NAMALWA (cell line): ENCODE data around the gene LRRTM4.
"Not testable (repeated sequence)": the region's sequence is repeated elsewhere in the genome, so short reads cannot be mapped to it uniquely, and the experiment has no call there.

ENCODE experiments used
- DNase-seq: peaks from one replicate; pipeline ENCODE4 v3.0.0-alpha.2; 2015; ENCODE audit warnings: low spot score

The LRRTM4 gene

DNA sequence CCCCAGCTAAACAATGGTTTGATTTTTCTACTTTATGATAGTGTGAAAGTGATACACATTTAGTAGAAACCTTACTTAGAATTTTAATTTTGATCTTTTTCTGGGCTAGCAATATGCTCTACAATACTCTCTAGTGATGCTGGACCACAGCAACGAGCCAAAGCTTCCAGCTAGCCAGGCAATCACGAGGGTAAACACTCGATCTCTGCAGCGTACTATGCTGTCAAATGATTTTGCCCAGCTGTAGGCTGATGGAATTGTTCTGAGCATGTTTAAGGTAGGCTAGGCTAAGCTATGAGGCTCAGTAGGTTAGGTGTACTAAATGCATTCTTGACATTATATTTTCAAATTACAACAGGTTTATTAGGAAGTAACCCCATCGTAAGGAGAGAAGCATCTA is 207.5 kb downstream of the LRRTM4 start:
- no peak for DNase-seq

DNA sequence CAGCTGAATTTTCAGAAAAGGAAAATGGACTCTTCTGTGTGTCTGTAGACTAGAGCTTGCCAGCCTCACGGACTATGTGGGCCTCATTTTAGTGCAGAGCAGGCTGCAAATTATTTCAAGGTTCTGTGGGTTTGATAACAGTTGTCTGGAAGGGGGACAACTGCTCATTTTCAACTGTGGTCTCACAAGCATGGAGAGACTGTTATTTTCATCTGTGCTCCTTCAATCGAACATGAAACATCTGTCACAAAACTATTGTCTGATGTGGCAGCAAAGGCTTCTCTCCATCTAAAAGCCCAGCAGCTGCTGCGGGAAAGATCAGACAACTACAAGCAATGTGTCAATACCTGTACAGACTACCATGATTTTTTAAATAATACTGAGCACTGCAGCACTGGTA is 211.8 kb downstream of the LRRTM4 start:
- no peak for DNase-seq

GRCh38 chr2:77309725-77310124 is 212.5 kb downstream of the LRRTM4 start:
- DNase-seq = no peak

DNA sequence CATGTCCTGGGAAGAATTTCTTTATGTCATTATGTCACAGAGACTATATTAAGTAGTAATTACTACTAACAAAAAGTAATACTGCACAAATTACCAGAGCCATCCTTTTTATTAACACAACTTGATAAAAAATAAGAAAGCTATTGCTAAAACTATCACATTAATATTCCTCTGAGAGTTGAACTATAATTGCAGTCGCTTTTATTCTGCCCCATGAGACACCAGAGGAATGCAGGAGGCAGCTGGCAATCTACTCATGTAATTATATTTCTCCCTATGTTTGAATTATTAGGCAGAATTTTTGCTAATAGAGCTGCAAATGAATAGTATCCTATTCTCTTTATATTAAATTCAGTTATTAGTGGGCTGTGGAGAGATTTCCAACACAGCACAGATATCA is 220.7 kb downstream of the LRRTM4 start:
- DNase-seq = no peak

DNA sequence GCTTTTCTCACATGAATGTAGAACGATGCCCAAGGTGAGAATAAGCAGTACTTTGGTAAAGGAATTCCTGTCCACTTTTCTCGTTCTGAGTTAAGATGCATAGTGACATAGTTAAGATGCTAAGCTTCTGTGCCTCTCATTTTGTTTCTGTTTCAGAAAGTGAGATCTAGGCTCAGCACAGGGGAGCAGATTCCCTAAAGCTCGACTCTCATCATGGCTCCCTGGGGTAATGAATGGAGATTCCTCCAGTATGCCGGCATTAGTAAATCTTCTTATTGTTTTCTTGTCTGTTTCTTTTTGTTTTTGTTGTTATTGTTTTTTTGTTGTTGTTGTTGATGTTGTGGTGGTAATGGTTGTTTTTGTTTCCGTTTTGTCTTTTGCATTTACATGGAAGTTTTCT is 225.4 kb downstream of the LRRTM4 start:
- no peak for DNase-seq

- no peak for DNase-seq
Measured at GRCh38 chr2:77294474-77294873, 227.7 kb downstream of the LRRTM4 start.

DNA sequence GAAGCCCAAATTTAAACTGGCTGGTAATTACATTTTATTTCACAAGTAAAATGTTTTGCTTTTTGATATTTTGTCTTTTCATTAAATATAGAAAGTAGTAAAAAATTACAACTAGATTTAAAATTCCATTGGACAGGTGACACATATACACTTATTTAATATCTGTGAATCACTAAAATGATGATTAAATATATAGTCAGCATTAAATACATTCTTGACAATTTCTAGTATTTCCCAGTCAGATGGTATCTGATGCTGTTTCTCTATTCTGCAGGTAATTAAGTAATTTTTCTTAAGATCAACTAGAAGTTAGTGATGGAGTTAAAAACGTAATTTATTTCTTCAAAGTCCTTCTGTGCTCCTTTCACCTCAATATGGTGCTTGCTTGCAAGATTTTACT is 237.8 kb downstream of the LRRTM4 start:
- no peak for DNase-seq

DNA sequence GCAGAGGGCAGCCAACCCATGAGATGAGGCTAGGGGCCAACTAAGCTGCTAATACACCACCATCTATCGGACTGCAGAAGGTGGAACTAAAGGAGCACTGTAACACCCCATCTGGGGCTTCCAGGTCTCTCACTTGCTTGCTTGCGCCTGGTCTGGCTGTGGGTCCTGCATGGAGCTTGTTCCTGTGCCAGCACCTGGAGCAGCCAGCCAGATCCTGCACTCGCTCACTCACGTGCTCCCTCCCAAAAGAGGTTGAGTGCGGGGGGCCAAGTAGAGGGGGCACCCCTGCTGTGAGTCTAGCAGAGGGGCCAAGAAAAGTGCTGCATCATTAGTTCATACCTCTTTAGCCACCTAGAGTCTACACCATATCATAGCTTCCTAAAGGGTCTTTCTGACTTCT is 250.9 kb downstream of the LRRTM4 start:
- DNase-seq = no peak

DNA sequence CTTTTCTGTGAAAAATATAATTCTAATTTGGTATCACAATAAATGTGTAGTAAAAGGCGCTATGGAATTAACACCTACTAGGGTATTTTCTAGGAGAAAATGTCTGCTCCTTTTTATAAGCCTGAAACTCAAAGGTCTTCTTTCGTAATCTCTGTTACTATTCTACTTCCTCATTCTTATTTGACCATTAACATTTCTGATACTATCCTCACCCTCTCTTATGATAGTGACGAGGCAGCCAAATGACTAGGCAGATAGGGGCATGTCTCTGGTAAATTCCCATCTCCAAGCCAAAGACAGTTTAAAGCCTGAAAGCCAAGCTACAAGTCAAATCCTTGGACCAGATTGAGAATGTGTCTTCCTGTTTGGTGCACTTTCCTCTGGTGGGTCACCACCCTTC is 251.7 kb downstream of the LRRTM4 start:
- no peak for DNase-seq

- DNase-seq = no peak
Measured at GRCh38 chr2:77268626-77269025, 253.6 kb downstream of the LRRTM4 start.

- DNase-seq = no peak
Measured at GRCh38 chr2:77232909-77233425, 289.2 kb downstream of the LRRTM4 start.

GRCh38 chr2:77228391-77228790 is 293.8 kb downstream of the LRRTM4 start:
- DNase-seq = no peak

- no peak for DNase-seq
Measured at GRCh38 chr2:77210725-77211124, 311.5 kb downstream of the LRRTM4 start.

DNA sequence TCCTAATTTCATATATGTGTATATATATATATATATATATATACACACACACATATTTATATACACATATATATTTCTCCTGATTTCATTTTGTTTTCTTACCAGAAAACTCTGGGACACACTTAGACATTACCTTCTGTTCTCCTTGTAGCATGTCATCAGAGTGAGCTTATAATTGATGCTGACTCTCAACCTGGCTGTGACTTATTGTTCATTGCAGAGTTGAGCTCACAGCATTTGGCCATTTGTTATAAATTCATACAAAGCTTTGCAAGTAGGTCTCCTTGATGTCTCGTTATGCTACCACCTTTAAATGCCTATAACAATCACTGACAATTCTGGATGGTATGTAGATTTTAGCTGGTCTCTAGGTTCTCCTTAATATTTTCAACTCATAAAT is 314.8 kb downstream of the LRRTM4 start:
- DNase-seq = no peak

DNA sequence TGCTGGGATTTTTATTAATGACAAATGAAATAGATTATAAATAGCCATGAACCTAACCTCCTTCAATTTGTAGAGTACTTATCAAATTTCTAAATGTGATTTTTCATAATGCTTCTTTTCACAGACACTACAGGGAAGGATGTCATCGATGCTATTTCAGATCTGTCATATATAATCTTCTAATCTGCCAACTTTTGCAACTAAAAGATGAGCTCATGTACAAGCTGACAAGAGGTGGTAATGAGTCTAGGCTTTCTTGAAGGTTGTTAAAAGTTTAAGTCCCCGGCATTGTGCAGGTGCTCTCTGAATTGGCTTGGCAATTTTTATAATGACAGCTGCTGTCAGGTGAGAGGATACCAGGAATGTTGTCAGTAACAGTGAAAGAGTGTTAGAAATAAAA is 320.4 kb downstream of the LRRTM4 start:
- no peak for DNase-seq

DNA sequence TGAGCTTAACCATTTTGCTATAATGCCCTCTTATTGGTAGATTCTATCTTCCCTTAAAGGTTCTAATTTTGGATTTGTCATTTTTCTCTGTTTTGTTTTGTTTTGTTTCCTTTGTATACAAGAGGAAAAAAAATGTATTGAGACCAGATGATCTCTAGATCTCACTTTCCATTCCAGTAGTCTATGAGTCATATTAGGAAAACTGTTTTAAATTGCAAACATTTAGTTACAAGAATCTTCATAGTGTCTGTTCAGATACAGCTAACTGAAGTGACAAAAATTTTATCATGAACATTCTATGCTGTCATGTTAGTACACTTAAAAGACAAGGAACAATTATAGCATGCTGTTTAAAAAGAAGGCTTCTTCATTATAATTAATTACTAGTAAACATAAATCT is 322.8 kb downstream of the LRRTM4 start:
- DNase-seq = no peak

DNA sequence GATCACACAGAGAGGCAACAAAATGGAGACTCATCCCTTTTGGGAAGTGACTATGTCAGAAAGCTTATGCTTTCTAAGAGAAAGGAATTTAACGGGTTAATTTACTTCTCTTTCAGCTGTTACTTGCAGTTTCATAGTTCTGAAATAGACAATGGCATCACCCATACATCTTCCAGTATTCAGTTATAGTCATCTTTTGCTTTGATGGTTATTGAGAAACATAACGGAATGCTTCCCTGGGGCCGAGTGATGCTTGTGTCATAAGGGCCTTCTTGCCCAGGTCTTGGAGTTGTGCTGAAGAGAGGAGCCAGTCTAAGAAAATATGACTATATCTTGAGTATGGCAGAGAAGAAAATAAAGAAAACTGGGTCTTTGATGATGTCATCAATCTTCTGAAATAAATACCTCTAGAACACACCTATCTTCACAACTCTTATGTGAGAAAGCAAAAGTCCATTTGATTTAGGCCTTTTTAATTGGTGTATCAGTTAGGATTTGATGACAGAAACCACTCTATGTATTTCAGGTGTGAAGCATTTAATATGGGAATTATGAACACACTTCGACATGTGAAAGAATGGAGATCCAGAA is 328.2 kb downstream of the LRRTM4 start:
- DNase-seq = no peak

GRCh38 chr2:77192811-77193289 is 329.3 kb downstream of the LRRTM4 start:
- no peak for DNase-seq

- DNase-seq = no peak
Measured at GRCh38 chr2:77191665-77192064, 330.5 kb downstream of the LRRTM4 start.

GRCh38 chr2:77190721-77191346 is 331.3 kb downstream of the LRRTM4 start:
- DNase-seq = no peak

GRCh38 chr2:77185052-77185451 is 337.1 kb downstream of the LRRTM4 start:
- no peak for DNase-seq

DNA sequence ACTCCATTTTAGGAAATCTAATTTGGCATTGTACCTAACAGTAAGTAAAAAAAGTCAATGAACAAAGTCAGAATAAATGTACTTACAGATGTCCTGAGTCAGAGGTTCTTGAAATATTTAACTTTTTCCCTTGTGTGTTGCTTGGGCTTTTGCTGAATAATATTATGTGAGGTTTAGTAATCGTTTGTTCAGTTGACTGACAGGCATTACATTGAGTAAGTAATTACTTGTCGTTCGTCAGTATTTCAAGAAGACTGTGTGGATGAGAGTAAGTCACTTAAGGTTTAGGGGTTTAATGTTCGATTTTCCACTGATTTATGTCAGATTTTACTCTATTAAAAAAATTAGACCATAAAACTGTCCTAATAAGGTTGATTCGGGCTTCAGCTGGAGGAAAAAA is 342.9 kb downstream of the LRRTM4 start:
- DNase-seq = no peak

DNA sequence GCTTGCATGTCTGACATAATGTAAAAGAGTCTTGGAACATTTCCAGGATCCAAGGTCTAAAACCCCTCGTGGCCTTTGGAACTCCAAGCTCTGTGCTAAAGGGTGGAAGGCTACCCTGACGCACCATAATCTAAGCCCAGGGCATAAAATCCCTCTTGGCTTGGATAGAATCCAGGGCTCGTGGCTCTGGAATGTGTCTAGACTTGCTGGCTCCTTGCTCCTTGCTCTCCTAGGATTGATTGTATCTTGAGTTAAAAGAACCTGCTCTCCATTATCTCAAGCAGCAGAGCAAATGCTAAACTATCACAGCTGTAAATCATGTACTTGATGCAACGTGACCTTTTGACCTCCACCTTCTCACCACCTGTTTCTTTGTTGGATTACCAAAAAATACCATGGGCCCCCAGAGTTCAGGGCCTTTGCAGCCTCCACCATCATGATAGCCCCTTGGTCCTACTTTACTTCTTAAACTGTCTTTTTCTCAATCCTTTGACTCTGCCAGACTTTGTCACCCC is 346.9 kb downstream of the LRRTM4 start:
- DNase-seq = not testable (repeated sequence)

DNA sequence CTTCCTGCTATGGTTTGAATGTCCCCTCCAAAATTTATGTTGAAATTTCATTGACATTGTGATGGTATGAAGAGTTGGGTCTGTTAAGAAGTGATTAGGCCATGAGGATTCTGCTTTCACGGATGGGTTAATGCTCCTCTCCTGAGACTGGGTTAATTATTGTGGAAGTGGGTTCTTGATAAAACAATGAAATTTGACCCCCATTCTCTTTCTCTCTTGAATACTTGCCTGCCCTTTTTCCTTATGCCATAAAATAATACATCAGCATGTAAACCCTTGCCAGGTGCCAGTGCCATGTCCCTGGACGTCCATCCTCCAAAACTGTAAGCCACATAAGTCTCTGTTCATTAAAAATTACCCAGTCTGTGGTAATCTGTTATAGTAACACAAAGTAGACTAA is 352.8 kb downstream of the LRRTM4 start:
- no peak for DNase-seq
